SK-N-SH treated with all-trans-retinoic acid at 6 μM for 48 hours (cell line): ENCODE measurements around the gene CHMP6.
"Not testable (repeated sequence)": the region's sequence is repeated elsewhere in the genome, so short reads cannot be mapped to it uniquely, and the experiment has no call there.

Experiments
- ATAC-seq: fragments of 200-7000 bp; cut with Tn5 transposase; 3 replicates; pipeline ENCODE4 v1.9.1; 2020; ENCODE audit warnings: mild to moderate bottlenecking, moderate library complexity
- ARNTL ChIP-seq: fragments of 450-650 bp; formaldehyde crosslinking; IDR thresholded peaks from 2 replicates; pipeline ENCODE4 v1.5.0; 2020; ENCODE audit warnings: low read depth, mild to moderate bottlenecking, moderate library complexity, borderline replicate concordance
- BACH2 ChIP-seq: fragments of 250-450 bp; sonication (Bioruptor Pico); IDR thresholded peaks from 2 replicates; pipeline ENCODE4 v1.9.0; 2021; ENCODE audit warnings: mild to moderate bottlenecking, borderline replicate concordance
- ESRRG ChIP-seq: fragments of 250-450 bp; sonication (Bioruptor Pico); IDR thresholded peaks from 2 replicates; pipeline ENCODE4 v1.6.1; 2021; ENCODE audit warnings: mild to moderate bottlenecking
- GLIS3 ChIP-seq: fragments of 250-450 bp; sonication (Bioruptor Pico); IDR thresholded peaks from 2 replicates; pipeline ENCODE4 v1.5.0; 2020; ENCODE audit warnings: mild to moderate bottlenecking, moderate library complexity
- ISL1 ChIP-seq: fragments of 250-450 bp; sonication (Bioruptor Pico); IDR thresholded peaks from 2 replicates; pipeline ENCODE4 v2.1.2; 2022; ENCODE audit warnings: mild to moderate bottlenecking, moderate library complexity
- OSR1 ChIP-seq: fragments of 250-450 bp; sonication (Bioruptor Pico); IDR thresholded peaks from 2 replicates; pipeline ENCODE4 v1.8.0; 2022; ENCODE audit warnings: moderate library complexity, mild to moderate bottlenecking, inconsistent platforms
- RARB ChIP-seq: fragments of 250-450 bp; sonication (Bioruptor Pico); IDR thresholded peaks from 2 replicates; pipeline ENCODE4 v1.8.0; 2021; ENCODE audit warnings: mild to moderate bottlenecking, moderate library complexity
- SNAI2 ChIP-seq: fragments of 250-450 bp; sonication (Bioruptor Pico); IDR thresholded peaks from 2 replicates; pipeline ENCODE4 v1.5.0; 2020; ENCODE audit warnings: mild to moderate bottlenecking, moderate library complexity
- TCF4 ChIP-seq: fragments of 250-450 bp; sonication (Bioruptor Pico); IDR thresholded peaks from 2 replicates; pipeline ENCODE4 v1.8.0; 2021; ENCODE audit warnings: mild to moderate bottlenecking, moderate library complexity, borderline replicate concordance
- TOX ChIP-seq: fragments of 250-450 bp; sonication (Bioruptor Pico); IDR thresholded peaks from 2 replicates; pipeline ENCODE4 v1.8.0; 2021; ENCODE audit warnings: mild to moderate bottlenecking, moderate library complexity, borderline replicate concordance
- ZC3H10 ChIP-seq: fragments of 250-450 bp; sonication (Bioruptor Pico); IDR thresholded peaks from 2 replicates; pipeline ENCODE4 v1.5.1; 2021; ENCODE audit warnings: mild to moderate bottlenecking, moderate library complexity
- ZFP3 ChIP-seq: fragments of 250-450 bp; sonication (Bioruptor Pico); IDR thresholded peaks from 2 replicates; pipeline ENCODE4 v1.5.0; 2020; ENCODE audit warnings: mild to moderate bottlenecking, moderate library complexity
- ZFP30 ChIP-seq: fragments of 450-650 bp; formaldehyde crosslinking; IDR thresholded peaks from 2 replicates; pipeline ENCODE4 v1.5.0; 2022; ENCODE audit warnings: mild to moderate bottlenecking, moderate library complexity
- ZNF565 ChIP-seq: fragments of 450-650 bp; formaldehyde crosslinking; conservative IDR thresholded peaks from 2 replicates; pipeline ENCODE4 v1.5.0; 2020; ENCODE audit warnings: low read depth, mild to moderate bottlenecking, moderate library complexity
- ZNF70 ChIP-seq: fragments of 450-650 bp; formaldehyde crosslinking; IDR thresholded peaks from 2 replicates; pipeline ENCODE4 v1.5.0; 2020; ENCODE audit warnings: mild to moderate bottlenecking, moderate library complexity
- ZNF8 ChIP-seq: fragments of 450-650 bp; formaldehyde crosslinking; IDR thresholded peaks from 2 replicates; pipeline ENCODE4 v1.5.0; 2020; ENCODE audit warnings: mild to moderate bottlenecking, moderate library complexity
- TF ChIP-seq, protein P1 (sequence below): fragments of 250-450 bp; sonication (Bioruptor Pico); IDR thresholded peaks from 2 replicates; pipeline ENCODE4 v1.5.1; 2020; ENCODE audit warnings: low read depth, mild to moderate bottlenecking, moderate library complexity
- TF ChIP-seq, protein P2 (sequence below): fragments of 250-450 bp; sonication (Bioruptor Pico); IDR thresholded peaks from 2 replicates; pipeline ENCODE4 v1.5.0; 2020; ENCODE audit warnings: mild to moderate bottlenecking, moderate library complexity
- TF ChIP-seq, protein P3 (sequence below): fragments of 250-450 bp; sonication (Bioruptor Pico); IDR thresholded peaks from 2 replicates; pipeline ENCODE4 v1.8.0; 2020; ENCODE audit warnings: mild to moderate bottlenecking, moderate library complexity, borderline replicate concordance

Gene CHMP6

DNA sequence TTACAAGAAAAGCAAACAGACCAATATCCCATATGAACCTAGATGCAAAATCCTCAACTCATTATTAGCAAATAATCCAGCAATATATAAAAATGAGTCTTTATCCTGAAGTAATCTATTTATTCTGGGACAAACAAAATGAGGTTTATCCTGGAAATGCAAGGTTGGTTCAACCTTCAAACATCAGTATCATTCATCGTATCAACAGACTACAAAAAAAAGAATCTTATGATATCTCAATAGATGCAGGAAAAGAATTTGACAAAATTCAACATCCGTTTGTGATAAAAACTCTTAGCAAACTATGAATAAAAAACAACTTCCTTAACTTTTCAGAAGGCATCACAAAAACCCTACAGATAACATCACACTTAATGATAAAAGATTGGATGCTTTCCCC, 24.9 kb downstream of the CHMP6 start:
- TF ChIP-seq, protein P1, sequence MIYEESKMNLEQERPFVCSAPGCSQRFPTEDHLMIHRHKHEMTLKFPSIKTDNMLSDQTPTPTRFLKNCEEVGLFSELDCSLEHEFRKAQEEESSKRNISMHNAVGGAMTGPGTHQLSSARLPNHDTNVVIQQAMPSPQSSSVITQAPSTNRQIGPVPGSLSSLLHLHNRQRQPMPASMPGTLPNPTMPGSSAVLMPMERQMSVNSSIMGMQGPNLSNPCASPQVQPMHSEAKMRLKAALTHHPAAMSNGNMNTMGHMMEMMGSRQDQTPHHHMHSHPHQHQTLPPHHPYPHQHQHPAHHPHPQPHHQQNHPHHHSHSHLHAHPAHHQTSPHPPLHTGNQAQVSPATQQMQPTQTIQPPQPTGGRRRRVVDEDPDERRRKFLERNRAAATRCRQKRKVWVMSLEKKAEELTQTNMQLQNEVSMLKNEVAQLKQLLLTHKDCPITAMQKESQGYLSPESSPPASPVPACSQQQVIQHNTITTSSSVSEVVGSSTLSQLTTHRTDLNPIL (CRISPR knock-in tag), result no peak
- TF ChIP-seq ZNF8 (CRISPR knock-in tag) (no peak), ESRRG (no peak), ISL1 (CRISPR knock-in tag) (no peak), ZC3H10 (no peak), ZNF70 (CRISPR knock-in tag) (no peak), ZFP30 (no peak), BACH2 (CRISPR knock-in tag) (no peak), GLIS3 (CRISPR knock-in tag) (no peak), OSR1 (CRISPR knock-in tag) (no peak), ZFP3 (CRISPR knock-in tag) (no peak), TOX (no peak), ZNF565 (CRISPR knock-in tag) (no peak)
- TF ChIP-seq, protein P2, sequence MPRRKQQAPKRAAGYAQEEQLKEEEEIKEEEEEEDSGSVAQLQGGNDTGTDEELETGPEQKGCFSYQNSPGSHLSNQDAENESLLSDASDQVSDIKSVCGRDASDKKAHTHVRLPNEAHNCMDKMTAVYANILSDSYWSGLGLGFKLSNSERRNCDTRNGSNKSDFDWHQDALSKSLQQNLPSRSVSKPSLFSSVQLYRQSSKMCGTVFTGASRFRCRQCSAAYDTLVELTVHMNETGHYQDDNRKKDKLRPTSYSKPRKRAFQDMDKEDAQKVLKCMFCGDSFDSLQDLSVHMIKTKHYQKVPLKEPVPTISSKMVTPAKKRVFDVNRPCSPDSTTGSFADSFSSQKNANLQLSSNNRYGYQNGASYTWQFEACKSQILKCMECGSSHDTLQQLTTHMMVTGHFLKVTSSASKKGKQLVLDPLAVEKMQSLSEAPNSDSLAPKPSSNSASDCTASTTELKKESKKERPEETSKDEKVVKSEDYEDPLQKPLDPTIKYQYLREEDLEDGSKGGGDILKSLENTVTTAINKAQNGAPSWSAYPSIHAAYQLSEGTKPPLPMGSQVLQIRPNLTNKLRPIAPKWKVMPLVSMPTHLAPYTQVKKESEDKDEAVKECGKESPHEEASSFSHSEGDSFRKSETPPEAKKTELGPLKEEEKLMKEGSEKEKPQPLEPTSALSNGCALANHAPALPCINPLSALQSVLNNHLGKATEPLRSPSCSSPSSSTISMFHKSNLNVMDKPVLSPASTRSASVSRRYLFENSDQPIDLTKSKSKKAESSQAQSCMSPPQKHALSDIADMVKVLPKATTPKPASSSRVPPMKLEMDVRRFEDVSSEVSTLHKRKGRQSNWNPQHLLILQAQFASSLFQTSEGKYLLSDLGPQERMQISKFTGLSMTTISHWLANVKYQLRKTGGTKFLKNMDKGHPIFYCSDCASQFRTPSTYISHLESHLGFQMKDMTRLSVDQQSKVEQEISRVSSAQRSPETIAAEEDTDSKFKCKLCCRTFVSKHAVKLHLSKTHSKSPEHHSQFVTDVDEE (CRISPR knock-in tag), result no peak
- TF ChIP-seq, protein P3, sequence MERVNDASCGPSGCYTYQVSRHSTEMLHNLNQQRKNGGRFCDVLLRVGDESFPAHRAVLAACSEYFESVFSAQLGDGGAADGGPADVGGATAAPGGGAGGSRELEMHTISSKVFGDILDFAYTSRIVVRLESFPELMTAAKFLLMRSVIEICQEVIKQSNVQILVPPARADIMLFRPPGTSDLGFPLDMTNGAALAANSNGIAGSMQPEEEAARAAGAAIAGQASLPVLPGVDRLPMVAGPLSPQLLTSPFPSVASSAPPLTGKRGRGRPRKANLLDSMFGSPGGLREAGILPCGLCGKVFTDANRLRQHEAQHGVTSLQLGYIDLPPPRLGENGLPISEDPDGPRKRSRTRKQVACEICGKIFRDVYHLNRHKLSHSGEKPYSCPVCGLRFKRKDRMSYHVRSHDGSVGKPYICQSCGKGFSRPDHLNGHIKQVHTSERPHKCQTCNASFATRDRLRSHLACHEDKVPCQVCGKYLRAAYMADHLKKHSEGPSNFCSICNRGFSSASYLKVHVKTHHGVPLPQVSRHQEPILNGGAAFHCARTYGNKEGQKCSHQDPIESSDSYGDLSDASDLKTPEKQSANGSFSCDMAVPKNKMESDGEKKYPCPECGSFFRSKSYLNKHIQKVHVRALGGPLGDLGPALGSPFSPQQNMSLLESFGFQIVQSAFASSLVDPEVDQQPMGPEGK (CRISPR knock-in tag), result no peak
- TF ChIP-seq, all 23 proteins: peak for 0
- no peak for ATAC-seq

DNA sequence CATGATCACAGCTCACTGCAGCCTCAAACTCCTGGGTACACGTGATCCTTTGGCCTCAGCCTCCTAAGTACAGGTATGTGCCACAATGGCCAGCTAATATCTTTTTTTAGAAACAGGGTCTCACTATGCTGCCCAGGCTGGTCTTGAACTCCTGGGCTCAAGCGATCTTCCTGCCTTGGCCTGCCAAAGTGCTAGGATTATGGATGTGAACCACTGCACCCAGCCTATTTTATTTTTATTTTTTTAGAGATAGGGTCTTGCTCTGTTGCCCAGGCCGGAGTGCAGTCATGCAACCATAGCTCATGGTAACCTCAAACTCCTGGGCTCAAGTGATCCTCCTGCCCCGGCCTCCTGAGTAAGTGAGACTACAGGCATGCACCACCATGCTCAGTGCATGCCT, 25.7 kb downstream of the CHMP6 start:
- ATAC-seq, result not testable (repeated sequence)

DNA sequence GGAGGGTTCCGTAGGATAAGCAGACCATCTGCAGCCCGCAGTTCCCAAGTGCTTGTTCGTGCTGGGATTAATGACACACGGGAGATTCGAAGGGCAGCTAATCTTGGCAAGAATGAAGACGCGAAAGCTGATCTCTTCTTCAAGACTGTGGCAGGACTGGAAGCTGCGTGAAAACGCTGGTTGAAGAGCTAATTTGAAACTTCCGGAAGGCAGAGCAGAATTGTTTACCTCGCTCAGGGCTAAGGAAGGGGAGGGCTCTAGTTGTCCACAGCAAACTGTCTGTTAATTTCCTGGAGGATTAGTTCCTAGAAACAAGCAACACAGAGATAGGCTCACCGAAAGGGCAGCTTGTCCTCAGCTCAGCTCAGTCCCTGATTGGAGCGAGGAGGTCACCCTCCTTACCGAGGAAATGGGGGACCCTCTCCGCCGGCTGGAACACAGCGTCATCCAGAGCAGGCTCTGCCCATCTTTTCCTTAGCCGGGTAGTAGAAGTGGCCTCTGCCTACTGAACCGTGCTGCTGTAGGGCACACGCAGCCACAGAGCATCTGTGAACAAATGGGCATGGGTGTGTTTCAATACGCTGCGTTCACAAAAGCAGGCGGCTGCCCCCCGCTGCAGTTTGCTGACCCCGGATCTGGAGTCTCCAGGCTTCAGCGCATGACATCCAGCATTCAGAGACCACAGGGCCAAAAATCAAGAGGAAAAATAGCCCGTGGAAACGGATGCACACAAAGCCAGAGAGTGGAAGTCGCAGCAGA, 26.6 kb downstream of the CHMP6 start:
- TF ChIP-seq GLIS3 (CRISPR knock-in tag) (no peak), ESRRG (no peak), TCF4 (no peak)
- ATAC-seq, result no peak

DNA sequence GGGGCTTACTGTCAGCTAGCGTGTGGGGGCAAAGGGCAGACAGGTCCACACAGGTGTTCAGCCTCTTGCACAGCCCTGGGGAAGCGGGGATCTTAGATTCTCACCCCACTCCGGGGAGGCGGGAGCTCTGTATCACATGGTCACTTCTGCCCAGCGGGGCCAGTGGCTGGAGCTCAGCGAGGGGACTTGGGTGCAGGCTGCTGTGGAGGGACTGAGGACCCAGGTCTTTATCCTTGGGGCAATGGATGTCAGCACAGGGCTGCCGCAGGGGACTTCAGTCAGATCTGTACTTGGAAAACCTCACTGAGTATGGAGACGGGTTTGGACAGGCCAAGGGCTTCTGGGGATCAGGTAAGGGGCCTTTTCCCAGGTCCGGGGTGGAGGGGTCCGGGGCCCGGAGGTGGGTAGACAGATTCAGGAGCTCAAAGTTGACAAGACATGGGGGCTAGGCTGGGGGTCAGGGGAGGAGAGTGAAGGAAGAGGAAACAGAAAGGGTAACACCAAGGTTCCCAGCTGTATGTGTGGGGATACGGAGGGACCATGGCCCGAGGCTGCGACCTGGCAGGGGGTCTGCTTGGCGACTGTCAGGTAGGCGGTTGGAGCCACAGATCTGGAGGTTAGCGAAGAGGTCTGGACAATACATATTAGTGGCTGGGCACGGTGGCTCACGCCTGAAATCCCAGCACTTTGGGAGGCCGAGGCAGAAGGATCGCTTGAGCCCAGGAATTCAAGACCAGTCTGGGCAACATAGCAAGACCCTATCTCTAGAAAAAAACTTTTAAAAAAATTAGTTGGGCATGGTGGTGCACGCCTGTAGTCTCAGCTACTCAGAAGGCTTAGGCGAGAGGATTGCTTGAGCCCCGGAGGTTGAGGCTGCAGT, 28.2 kb downstream of the CHMP6 start:
- no peak for ATAC-seq
- TF ChIP-seq ARNTL (CRISPR knock-in tag) (no peak), ZNF8 (CRISPR knock-in tag) (no peak), RARB (CRISPR knock-in tag) (no peak), GLIS3 (CRISPR knock-in tag) (no peak), SNAI2 (no peak), ZNF70 (CRISPR knock-in tag) (no peak), TCF4 (no peak), ZFP3 (CRISPR knock-in tag) (no peak), OSR1 (CRISPR knock-in tag) (no peak), ZFP30 (no peak)
- TF ChIP-seq, protein P2 (CRISPR knock-in tag), result no peak
- TF ChIP-seq, protein P1 (CRISPR knock-in tag), result no peak
- TF ChIP-seq, all 23 proteins: peak for 0
